22Rv1 (cell line): Measurements from ENCODE around the gene XPNPEP3.
"Not testable (repeated sequence)": the region's sequence is repeated elsewhere in the genome, so short reads cannot be mapped to it uniquely, and the experiment has no call there.

Experiments
- H3K27ac ChIP-seq: fragments of 450-650 bp; 2 replicates; pipeline ENCODE4 v1.5.1; 2017
- ZFX ChIP-seq: fragments of 450-650 bp; IDR thresholded peaks from 2 replicates; pipeline ENCODE4 v1.6.1; 2017; ENCODE audit warnings: antibody characterized with exemption, borderline replicate concordance
- TF ChIP-seq, protein P1 (sequence below): fragments of 450-650 bp; IDR thresholded peaks from 2 replicates; pipeline ENCODE4 v1.5.1; 2017; ENCODE audit warnings: mild to moderate bottlenecking

Gene XPNPEP3

DNA sequence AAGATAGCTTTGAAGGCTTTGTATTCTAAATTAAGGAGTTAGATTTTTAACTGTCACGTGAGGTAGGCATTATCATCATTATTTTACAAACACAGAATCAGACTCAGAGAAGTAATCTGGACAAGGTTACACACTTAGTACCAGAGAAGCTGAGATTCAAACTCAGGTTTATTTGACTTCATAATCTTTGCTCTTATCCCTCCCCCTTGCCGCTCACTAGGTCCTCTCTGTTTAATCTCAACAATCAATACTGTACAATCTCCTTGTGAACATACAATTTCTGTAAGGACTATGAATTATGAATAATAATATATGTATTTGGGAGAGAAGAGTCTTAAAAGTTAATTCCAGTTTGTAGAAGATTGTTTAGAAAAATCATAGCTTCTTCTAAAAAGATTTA lies 10.2 kb downstream of the XPNPEP3 start:
- TF ChIP-seq, protein P1, sequence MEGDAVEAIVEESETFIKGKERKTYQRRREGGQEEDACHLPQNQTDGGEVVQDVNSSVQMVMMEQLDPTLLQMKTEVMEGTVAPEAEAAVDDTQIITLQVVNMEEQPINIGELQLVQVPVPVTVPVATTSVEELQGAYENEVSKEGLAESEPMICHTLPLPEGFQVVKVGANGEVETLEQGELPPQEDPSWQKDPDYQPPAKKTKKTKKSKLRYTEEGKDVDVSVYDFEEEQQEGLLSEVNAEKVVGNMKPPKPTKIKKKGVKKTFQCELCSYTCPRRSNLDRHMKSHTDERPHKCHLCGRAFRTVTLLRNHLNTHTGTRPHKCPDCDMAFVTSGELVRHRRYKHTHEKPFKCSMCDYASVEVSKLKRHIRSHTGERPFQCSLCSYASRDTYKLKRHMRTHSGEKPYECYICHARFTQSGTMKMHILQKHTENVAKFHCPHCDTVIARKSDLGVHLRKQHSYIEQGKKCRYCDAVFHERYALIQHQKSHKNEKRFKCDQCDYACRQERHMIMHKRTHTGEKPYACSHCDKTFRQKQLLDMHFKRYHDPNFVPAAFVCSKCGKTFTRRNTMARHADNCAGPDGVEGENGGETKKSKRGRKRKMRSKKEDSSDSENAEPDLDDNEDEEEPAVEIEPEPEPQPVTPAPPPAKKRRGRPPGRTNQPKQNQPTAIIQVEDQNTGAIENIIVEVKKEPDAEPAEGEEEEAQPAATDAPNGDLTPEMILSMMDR: no peak
- no peak for TF ChIP-seq ZFX
- no peak overlapping the region for H3K27ac ChIP-seq

DNA sequence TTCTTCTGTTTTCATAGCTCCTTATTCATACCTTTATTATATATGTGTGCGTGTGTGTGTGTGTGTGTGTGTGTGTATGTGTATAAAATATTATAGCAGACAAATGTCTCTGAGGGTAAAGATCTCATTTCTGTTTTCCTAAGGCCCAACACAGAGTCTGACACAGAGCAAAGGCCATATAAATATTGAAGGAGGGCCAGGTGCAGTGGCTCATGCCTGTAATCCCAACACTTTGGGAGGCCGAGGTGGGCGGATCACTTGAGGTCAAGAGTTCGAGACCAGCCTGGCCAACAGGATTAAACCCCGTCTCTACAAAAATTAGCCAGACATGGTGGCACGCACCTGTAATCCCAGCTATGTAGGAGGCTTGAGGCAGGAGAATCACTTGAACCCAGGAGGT lies 11.4 kb downstream of the XPNPEP3 start:
- not testable (repeated sequence) for H3K27ac ChIP-seq

DNA sequence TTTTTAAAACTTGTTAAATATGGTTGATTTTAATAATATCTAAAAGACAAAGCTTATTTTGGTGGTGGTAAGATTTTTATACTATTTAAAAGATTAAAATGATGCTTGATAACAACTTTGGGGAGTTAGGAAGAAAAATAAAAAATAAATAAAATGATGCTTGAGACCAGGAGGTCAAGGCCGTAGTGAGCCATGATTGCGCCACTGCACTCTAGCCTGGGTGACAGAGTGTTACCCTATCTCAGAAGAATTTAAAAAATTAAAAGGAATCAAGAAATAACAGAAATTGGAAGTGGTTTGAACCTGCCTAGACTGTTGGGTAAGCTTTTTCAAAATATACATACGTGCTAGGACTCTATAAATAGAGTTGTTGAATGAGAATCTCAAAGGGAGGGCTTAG lies 17.1 kb downstream of the XPNPEP3 start:
- no peak overlapping the region for H3K27ac ChIP-seq

DNA sequence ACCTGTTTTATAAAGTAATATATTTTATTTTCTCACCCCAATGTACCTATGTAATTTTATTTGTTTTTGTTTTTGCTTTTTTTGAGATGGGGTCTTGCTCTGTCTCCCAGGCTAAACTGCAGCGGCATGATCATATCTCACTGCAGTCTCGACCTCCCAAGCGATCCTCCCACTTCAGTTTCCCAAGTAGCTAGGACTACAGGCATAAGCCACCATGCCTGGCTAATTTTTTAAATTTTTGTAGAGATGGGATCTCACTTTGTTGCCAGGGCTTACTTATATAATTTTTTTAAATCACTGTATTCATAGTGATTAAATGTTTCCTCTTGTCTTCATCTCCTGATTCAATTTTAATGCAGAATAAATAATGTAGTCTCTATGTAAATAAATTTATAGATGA lies 18.2 kb downstream of the XPNPEP3 start:
- TF ChIP-seq, protein P1: no peak
- no peak for TF ChIP-seq ZFX
- H3K27ac ChIP-seq: no peak overlapping the region

More for the DNA sequence above, 17.1 kb downstream of the XPNPEP3 start:
- TF ChIP-seq ZFX: no peak
- TF ChIP-seq, protein P1: no peak

DNA sequence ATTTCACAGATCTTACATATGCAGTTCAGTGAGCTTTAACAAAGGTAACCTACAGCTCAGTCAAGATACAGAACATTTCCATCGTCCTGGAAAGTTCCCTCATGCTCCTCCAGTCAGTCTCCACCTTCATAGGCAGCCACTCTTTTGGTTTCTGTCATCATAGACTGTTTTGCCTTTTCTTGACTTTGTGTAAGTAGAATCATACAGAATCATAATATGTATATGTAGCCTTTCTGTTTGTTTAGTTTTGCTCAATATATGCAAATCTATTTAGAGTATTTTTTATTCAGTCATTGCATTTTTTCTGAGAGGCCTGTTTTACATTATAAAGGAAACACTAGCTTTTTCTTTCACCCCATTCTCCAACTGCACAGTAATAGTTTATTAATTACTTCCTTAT lies 20.0 kb downstream of the XPNPEP3 start:
- no peak overlapping the region for H3K27ac ChIP-seq

DNA sequence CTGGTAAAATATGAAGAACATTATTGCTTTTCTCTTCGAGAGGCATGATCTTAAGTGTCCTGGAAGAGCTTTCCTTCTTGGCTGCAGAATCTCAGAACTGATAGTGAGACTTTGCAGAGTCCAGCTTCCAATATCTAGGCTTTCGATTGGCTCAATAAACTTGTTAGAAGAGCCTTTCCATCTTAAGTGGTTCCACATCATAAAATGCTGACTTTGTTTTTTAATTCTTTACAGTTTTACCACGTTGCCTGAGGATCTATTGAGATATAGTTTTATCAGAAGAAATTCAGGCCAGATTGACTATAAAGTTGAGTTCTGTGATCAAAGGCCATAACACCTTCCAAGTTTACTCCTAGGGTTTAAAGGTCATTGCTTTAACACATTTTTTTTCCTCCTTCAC lies 20.5 kb downstream of the XPNPEP3 start:
- TF ChIP-seq, protein P1: no peak
- no peak for TF ChIP-seq ZFX
- H3K27ac ChIP-seq: no peak overlapping the region

More for the DNA sequence above, 20.0 kb downstream of the XPNPEP3 start:
- TF ChIP-seq, protein P1: no peak
- no peak for TF ChIP-seq ZFX

DNA sequence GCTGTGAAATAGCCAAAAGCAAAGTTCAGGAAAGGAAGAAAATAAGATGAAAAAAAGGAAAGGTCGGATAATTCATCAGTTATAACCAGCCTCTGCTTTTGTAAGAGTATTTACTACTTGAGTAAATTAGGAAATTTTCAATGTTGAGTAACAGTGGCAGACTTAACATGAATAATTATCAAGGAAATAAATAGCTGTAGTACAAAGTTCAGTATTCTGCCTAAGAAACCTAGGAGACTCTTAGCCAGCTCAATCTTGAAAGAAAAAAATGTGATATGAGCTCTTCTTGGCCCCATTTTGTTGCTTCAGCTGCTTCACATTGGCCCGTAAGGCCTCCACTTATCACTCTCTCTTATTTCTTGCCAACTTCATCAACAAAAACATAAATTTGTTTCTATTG lies 22.0 kb downstream of the XPNPEP3 start:
- TF ChIP-seq, protein P1: no peak
- no peak for TF ChIP-seq ZFX

DNA sequence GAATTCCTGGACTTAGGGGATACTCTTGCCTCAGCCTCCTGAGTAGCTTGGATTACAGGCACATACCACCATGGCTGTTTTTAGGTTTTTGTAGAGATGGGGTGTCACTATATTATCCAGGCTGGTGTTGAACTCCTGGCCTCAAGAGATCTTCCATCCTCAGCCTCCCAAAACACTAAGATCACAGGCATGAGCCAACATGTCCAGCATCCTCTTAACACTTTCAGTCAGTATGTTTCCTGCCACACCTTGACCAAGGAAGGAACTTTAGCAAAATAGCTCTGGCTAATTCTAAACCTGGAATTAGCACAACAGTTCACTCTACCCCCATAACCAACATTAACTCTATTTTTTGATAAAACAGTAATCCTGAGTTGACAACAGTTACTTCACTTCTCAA lies 32.2 kb downstream of the XPNPEP3 start:
- no peak for TF ChIP-seq ZFX
- TF ChIP-seq, protein P1: no peak
- H3K27ac ChIP-seq: no peak overlapping the region

More for the DNA sequence above, 22.0 kb downstream of the XPNPEP3 start:
- H3K27ac ChIP-seq: no peak overlapping the region
